GM23248 (cell line): Measurements from ENCODE around the gene ISCU. TPM values are rescaled to one million over a fixed set of nuclear protein-coding genes. Genes with fewer than 3 reads are reported as not detected.

Experiments used
- DNase-seq: peaks from one replicate; pipeline ENCODE4 v3.0.0-alpha.2; 2015
- H2AFZ ChIP-seq: fragments of 200-600 bp; sonication (generic); 2 replicates; pipeline ENCODE4 v1.6.1; 2016; ENCODE audit warnings: antibody characterized with exemption
- H3F3A ChIP-seq: fragments of 200-600 bp; sonication (generic); 2 replicates; pipeline ENCODE4 v1.6.1; 2016; ENCODE audit warnings: mild to moderate bottlenecking, antibody characterized with exemption, mixed run types; ENCODE audit not compliant: insufficient read depth
- H3K27ac ChIP-seq: fragments of 200-600 bp; sonication (generic); 2 replicates; pipeline ENCODE4 v1.5.1; 2016; ENCODE audit warnings: mild to moderate bottlenecking
- H3K27me3 ChIP-seq: fragments of 200-600 bp; sonication (generic); replicated peaks from 2 replicates; pipeline ENCODE4 v1.6.1; 2016; ENCODE audit warnings: mild to moderate bottlenecking; ENCODE audit not compliant: insufficient read depth
- H3K36me3 ChIP-seq: fragments of 200-600 bp; sonication (generic); 2 replicates; pipeline ENCODE4 v1.6.1; 2016; ENCODE audit warnings: low read depth, mild to moderate bottlenecking
- H3K4me1 ChIP-seq: fragments of 200-600 bp; sonication (generic); 2 replicates; pipeline ENCODE4 v1.6.1; 2016; ENCODE audit warnings: mild to moderate bottlenecking; ENCODE audit not compliant: insufficient read depth
- H3K4me2 ChIP-seq: fragments of 200-600 bp; sonication (generic); one replicate; pipeline ENCODE4 v1.6.1; 2016; ENCODE audit warnings: mild to moderate bottlenecking; ENCODE audit not compliant: unreplicated experiment
- H3K4me3 ChIP-seq: fragments of 200-600 bp; sonication (generic); 2 replicates; pipeline ENCODE4 v1.5.1; 2016; ENCODE audit warnings: mild to moderate bottlenecking
- H3K79me2 ChIP-seq: fragments of 200-600 bp; sonication (generic); 2 replicates; pipeline ENCODE4 v1.6.1; 2016; ENCODE audit warnings: mild to moderate bottlenecking; ENCODE audit not compliant: insufficient read depth
- H3K9ac ChIP-seq: fragments of 200-600 bp; sonication (generic); 2 replicates; pipeline ENCODE4 v1.6.1; 2016; ENCODE audit warnings: mild to moderate bottlenecking
- H3K9me2 ChIP-seq: fragments of 200-600 bp; sonication (generic); 2 replicates; pipeline ENCODE4 v1.6.1; 2016; ENCODE audit warnings: mixed run types, mild to moderate bottlenecking, moderate library complexity; ENCODE audit not compliant: insufficient read depth
- H3K9me3 ChIP-seq: fragments of 200-600 bp; sonication (generic); one replicate; pipeline ENCODE4 v1.6.1; 2017; ENCODE audit warnings: low read depth
- H4K20me1 ChIP-seq: fragments of 200-600 bp; sonication (generic); 2 replicates; pipeline ENCODE4 v1.6.0; 2016; ENCODE audit not compliant: insufficient read depth
- EZH2 ChIP-seq: fragments of 200-600 bp; sonication (generic); IDR thresholded peaks from 2 replicates; pipeline ENCODE4 v1.6.1; 2018; ENCODE audit warnings: antibody characterized with exemption, mild to moderate bottlenecking; ENCODE audit not compliant: insufficient read depth, poor library complexity, severe bottlenecking
- EZH2phosphoT487 ChIP-seq: fragments of 200-600 bp; sonication (generic); IDR thresholded peaks from 2 replicates; pipeline ENCODE4 v1.6.1; 2018; ENCODE audit warnings: antibody characterized with exemption, moderate library complexity, mild to moderate bottlenecking, low read depth; ENCODE audit not compliant: insufficient read depth
- WGBS, 2 experiments: methylation state at CpG; one replicate each; pipeline ENCODE4 v1.1.6; 2015 to 2017; ENCODE audit warnings: low lambda C conversion rate in 2 of 2, low coverage in 1 of 2; ENCODE audit errors: missing lambda C conversion rate in 2 of 2; 5-methylcytosine and 5-hydroxymethylcytosine counted together
- in situ Hi-C: fragments of 300-500 bp; cut with MboI; formaldehyde crosslinking; loops from 2 replicates; pipeline ENCODE4 v1.15.0; 2020
- polyA plus RNA-seq: library from polyadenylated mRNA; unstranded; fragments of >200 nt; fragmentation: Nextera tagmentation; extraction: Ambion mirVana; gene quantifications from 2 replicates; pipeline ENCODE4 v1.2.1, GENCODE V29; 2016
- total RNA-seq: library from RNA; depleted of rRNA; stranded (reverse); fragments of >200 nt; shearing (Covaris generic); gene quantifications from 2 replicates; pipeline ENCODE4 v1.2.3, GENCODE V29; 2014

The ISCU gene
- total and polyA plus RNA-seq, 2 experiments from 2014 or later, result 159 to 237 TPM

DNA sequence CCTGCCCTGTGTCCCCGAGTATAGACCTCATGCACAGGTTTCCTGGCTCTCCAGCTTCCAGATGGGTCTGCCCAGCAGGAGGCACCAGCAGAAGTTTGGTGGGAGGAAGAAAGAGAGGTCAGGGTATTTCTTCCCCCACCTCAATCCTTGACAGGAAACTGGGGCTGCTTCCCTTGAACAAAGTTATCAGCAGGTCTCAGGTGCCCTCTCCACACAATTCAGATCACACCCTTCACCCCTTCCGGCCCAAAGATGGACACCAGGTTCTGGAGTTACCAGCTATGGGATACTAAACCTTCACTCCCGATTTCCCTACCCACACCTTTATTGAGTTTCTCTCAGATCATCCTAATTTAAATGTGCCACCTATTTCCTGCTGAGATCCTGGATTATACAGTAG is 2.6 kb upstream of the ISCU start:
- peaks cover 20% of the 10 kb centered on the region for H3K4me1 ChIP-seq
- peaks cover 9% of the 10 kb centered on the region; the same call in 1 of the 2 replicates for H3F3A ChIP-seq
- no peaks in the 10 kb centered on the region for H3K27me3 ChIP-seq
- H3K9ac ChIP-seq, result peak overlapping the region; percentile 98
- peak overlapping the region; percentile 91 for H3K4me2 ChIP-seq
- peak overlapping the region; percentile 91 for H3K27ac ChIP-seq
- 24 to 30% methylated on average over 3 of the region's 3 CpGs for WGBS, 2 experiments
- no peaks in the 10 kb centered on the region for H3K9me2 ChIP-seq
- peaks cover 13% of the 10 kb centered on the region; the same call in 1 of the 2 replicates for H4K20me1 ChIP-seq
- TF ChIP-seq EZH2phosphoT487 (no peak), EZH2 (no peak)
- H3K9me3 ChIP-seq, result no peaks in the 10 kb centered on the region
- in situ Hi-C loops, result loop anchor here (10.0 kb wide), 2 partner anchors 245 to 535 kb away; partner anchors contain the start of genes ALKBH2 and UNG
- peak; percentile 23 for DNase-seq
- H3K4me3 ChIP-seq, result peak overlapping the region; percentile 98
- peaks cover 84% of the 10 kb centered on the region for H3K79me2 ChIP-seq
- H2AFZ ChIP-seq, result no peak overlapping the region
- H3K36me3 ChIP-seq, result peaks cover 7% of the 10 kb centered on the region

DNA sequence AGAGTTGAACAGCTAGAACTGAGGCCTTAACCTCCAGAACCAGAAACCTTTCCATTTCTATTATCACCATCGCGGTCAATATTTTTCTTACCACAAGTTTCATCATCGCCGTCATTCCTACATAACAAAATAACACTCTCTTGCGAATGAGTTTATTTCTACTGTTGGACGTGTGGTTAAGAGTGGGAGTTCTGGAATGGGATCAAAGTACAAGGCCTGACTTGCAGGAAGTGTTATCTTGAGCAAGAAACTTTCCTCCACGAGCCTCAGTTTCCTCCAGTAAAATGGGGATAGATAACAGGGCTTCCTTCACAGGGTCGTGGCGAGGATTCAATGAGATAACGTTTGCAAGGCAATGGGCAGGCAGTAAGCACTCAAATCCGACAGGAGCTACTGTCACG is 2.1 kb upstream of the ISCU start:
- Histone ChIP-seq H3K9me3 (no peaks in the 10 kb centered on the region), H3K4me3 (peak overlapping the region; percentile 98), H3F3A (peaks cover 15% of the 10 kb centered on the region; the same call in 1 of the 2 replicates), H4K20me1 (peaks cover 7% of the 10 kb centered on the region; the same call in 1 of the 2 replicates), H3K9me2 (no peaks in the 10 kb centered on the region), H3K36me3 (peaks cover 13% of the 10 kb centered on the region), H3K4me1 (peaks cover 26% of the 10 kb centered on the region), H3K27ac (peak overlapping the region; percentile 91), H2AFZ (peak overlapping the region; percentile 89), H3K4me2 (peak overlapping the region; percentile 91), H3K27me3 (no peaks in the 10 kb centered on the region), H3K79me2 (peaks cover 82% of the 10 kb centered on the region), H3K9ac (peak overlapping the region; percentile 98)
- DNase-seq, result peak; percentile 75
- TF ChIP-seq EZH2phosphoT487 (no peak), EZH2 (no peak)
- in situ Hi-C loops, result loop anchor here (10.0 kb wide), 2 partner anchors 244 to 534 kb away; partner anchors contain the start of genes ALKBH2 and UNG
- 0 to 1% methylated on average over 12 of the region's 12 CpGs for WGBS, 2 experiments

DNA sequence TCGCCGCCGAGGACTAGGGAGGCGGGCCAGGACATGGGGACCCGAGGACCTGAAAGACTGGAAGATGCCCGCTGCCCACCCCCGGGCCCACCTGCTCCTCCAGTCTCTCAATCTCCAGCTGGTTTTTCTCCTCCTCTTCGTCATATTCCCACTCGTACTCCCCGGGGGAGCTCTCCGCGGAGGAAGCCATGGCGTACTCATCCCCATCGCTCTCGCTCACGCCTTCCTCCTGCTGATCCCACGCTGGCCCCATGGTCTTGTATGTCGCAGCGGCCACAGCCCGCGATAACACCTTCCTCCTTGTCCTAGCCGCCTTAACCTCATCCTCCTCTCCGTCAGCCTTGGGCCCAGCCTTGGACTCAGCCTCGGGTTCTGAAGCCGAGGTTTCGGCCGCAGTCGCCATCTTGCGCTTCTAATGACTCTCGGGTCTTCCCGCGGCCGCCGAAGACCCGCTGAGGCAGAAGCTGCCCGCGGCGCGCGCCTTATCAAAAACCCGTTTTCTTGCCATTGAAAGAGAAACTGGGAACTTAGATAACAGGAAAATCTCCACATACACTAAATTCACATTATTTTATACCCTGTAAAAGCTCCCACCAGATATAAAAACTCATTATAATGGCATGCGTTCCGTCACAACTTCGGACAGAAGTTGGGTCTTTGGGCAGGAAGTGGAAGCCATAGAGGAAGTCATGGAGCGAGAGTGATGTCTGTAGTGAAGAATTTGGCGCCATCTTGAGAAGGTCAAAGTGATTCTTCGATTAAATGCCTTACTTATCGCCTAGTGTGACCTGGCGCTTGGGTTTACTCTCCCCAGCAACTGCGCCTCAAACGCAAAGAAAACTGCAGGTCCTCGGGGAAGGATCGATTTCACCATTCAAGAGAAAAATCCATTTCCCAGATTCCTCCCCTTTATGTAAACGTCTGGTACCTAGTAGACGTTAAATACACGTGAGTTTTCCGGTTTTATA is 1.4 kb upstream of the ISCU start, which contains the start of gene SART3:
SART3 (minus strand) TSS at position 422 of the 968 bp plus-strand sequence; CDS start at position 403, 19 bp downstream.
- H4K20me1 ChIP-seq, result 0 out of 2 replicates have a peak, but pooled peaks cover 3% of the 10 kb centered on the region
- peaks cover 33% of the 10 kb centered on the region for H3K4me1 ChIP-seq
- H3K36me3 ChIP-seq, result peaks cover 18% of the 10 kb centered on the region
- no peaks in the 10 kb centered on the region for H3K27me3 ChIP-seq
- TF ChIP-seq EZH2 (no peak), EZH2phosphoT487 (no peak)
- in situ Hi-C loops, result loop anchor here (10.0 kb wide), 2 partner anchors 244 to 534 kb away; partner anchors contain the start of genes ALKBH2 and UNG
- peak within 1 kb of the TSS; percentile 91 for H3K27ac ChIP-seq
- H3K9me3 ChIP-seq, result no peaks in the 10 kb centered on the region
- 0 to 1% methylated on average over 54 to 56 of the region's 57 CpGs for whole genome bisulfite sequencing, 2 experiments
- peaks cover 21% of the 10 kb centered on the region for H3F3A ChIP-seq
- peak within 1 kb of the TSS; percentile 98 for H3K9ac ChIP-seq
- peak within 1 kb of the TSS; percentile 91 for H3K4me2 ChIP-seq
- peak within 1 kb of the TSS; percentile 89 for H2AFZ ChIP-seq
- H3K4me3 ChIP-seq, result peak within 1 kb of the TSS; percentile 98
- no peaks in the 10 kb centered on the region for H3K9me2 ChIP-seq
- peaks cover 75% of the 10 kb centered on the region for H3K79me2 ChIP-seq
- DNase-seq, result peak; percentile 96

DNA sequence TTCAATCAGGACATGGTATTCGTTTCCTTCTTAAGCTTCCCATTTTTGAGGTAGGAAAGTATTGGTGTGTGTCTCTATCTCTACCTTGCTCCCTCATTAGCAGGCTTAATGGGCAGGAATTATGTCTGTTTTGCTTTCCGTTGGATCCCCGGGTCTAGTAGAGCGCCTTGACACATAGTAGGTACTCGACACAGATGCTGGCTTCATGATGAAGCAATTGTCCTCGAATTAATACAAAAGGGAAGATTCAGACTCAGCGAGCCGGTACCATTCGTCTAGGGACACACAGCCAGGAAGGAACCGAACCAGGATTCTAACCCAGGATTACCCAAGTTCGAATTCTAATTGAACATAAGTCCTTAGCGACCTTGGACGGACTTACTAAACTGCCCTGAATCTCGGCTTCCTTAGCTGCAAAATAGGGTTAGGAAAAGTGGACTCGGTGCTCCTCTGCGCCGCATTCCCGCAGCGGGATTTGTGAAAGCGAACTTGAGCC is 496 bp upstream of the ISCU start:
- Histone ChIP-seq H3F3A (peaks cover 23% of the 10 kb centered on the region), H3K4me3 (peak overlapping the region; percentile 98), H3K4me2 (peak overlapping the region; percentile 91), H3K9ac (peak overlapping the region; percentile 98), H3K27ac (peak overlapping the region; percentile 91), H2AFZ (peak overlapping the region; percentile 89), H3K9me2 (no peaks in the 10 kb centered on the region), H3K79me2 (peaks cover 66% of the 10 kb centered on the region), H3K27me3 (no peaks in the 10 kb centered on the region), H4K20me1 (no peaks in the 10 kb centered on the region), H3K36me3 (peaks cover 22% of the 10 kb centered on the region), H3K4me1 (peaks cover 36% of the 10 kb centered on the region), H3K9me3 (no peaks in the 10 kb centered on the region)
- TF ChIP-seq EZH2phosphoT487 (no peak), EZH2 (no peak)
- 1% methylated on average over 20 of the region's 20 CpGs for WGBS, 2 experiments
- in situ Hi-C loops, result loop anchor here (10.0 kb wide), 2 partner anchors 243 to 533 kb away; partner anchors contain the start of genes ALKBH2 and UNG
- DNase-seq, result no peak
